GM03348 (cell line): ENCODE results near the gene NTRK2.

Experiments used
- DNase-seq: peaks from one replicate; pipeline ENCODE4 v3.0.0; 2012; ENCODE audit warnings: low spot score

NTRK2 gene

DNA sequence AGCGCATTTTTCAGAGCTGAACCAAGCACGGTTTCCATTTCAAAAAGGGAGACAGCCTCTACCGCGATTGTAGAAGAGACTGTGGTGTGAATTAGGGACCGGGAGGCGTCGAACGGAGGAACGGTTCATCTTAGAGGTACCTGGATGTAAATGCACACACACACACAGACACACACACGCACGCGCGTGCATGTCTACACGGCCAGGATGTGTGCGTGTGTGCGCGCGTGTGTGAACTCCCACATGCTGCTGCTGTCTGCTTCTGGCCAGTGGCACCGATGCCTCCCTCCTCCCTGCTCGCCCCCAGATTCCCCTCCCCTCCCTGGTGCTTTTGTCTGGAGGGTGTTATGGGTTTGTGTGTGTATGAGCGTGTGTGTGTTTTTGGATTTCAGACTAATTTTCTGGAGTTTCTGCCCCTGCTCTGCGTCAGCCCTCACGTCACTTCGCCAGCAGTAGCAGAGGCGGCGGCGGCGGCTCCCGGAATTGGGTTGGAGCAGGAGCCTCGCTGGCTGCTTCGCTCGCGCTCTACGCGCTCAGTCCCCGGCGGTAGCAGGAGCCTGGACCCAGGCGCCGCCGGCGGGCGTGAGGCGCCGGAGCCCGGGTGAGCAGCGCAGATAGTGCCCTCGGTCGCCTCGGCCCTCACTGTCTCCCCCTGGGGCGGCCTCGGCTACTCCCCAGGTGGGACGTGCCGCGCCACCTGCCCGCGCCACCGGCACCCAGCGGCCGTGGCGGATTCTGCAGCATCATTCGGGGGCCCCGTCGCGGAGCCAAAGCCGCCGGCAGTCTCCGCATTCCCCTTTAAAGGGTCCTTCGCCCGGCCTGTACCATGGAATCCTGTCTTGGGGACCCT, at the start of gene NTRK2:
Gene NTRK2 (plus strand): TSS at position 442 of the 850 bp plus-strand sequence. CDS start 1,020 bp downstream, outside the sequence.
- DNase-seq: peak; percentile 29

DNA sequence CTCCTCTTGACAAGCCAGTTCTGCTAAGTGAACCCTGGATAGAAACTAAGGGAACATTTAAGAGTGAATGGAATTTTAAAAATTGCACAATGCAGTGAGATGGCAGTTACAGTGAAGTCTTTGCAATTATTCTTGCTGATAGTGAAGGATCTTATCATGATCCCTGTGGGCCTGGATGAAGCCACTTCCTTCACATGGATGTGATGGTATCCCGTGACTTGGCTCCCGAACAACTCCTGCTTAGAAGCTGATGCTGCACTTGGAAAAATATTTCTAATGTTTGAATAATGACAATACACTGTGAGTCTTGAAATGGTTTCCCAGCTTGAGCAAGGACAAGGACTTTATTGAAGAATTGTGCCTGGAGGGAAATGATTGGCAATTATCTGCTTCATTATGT, 49.2 kb upstream of the NTRK2 start:
- DNase-seq: no peak

DNA sequence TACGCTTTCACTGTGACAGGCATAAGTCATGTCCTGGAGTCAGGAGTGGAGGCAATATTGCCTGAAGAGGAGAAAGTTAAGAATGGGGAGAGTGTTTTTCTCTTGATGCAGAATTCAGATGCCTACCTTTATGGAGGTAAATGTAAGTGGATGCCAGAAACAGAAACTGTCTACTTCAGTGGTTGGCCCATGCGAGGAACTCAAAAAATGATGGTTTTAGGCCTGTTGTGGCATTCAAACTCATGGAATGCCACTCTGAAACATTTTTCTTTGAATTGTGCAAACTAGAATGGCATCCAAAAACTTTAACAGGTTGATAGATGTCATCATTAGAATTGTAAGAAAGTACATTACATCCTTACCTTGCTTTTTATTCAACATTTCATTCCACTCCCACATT, 47.7 kb upstream of the NTRK2 start:
- no peak for DNase-seq

DNA sequence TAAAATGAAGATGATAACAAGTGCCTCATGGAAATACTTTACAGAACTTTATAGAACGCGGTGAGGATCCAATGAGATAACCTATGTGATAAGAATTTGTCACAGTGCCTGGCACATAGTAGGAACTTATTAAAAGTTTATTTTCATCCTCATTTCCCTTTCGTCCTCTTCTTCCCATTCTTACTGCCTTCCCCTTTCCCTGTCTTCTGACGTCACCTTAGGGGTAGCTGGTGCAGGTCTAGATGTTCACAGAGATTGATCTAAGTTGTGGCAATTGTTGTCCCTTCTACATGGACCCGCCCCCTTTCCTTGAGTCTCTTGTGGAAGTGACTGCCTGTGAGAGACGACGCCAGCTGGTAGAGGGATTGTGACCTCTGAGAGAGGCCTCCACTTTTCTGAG, 46.5 kb upstream of the NTRK2 start:
- no peak for DNase-seq

DNA sequence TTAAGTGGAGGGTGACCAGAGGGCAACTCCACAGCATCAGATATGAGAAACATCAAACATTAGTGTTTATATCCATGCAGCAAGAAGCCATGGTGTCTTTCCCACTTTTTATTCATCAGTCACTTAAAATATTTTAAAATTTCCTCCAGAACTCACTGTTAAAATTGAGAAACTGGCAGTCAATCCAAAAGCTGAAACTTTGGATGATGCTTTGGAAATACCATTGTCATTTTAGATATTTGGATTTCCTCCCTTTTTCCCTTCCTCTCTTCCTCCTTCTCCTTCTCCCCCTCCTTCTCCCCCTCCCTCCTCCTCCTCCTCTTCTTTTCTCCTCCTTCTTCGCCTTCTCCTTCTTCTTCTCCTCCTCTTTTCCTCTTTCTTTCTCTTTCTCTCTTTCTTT, 33.1 kb upstream of the NTRK2 start:
- DNase-seq: no peak

DNA sequence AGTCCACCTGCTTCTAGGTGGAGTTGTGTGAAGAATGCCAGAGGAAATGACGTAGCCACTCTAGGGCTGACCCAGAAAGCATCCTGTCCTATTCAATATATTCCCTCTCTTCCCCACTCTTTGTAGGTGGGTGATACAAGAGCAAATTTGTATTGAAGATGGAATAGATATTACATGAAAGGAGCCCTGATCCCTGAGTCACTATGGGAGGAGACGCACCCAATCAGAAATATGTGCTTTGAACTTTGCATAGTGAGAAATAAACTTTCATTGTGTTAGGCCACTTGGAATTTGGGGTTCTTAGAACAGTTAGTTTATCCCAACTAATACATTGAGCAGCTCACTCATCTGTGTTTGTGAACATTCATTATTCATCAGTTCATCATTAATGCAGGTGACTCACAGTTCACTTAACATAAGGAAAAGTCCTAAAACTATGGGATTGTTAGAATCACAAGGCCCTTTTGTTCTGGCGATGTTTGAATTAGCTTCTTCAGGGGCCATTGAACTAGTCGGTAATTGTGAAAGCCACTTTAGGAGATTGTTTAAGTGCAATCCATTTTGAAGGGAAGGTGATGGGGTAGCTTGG, 26.9 kb upstream of the NTRK2 start:
- no peak for DNase-seq

DNA sequence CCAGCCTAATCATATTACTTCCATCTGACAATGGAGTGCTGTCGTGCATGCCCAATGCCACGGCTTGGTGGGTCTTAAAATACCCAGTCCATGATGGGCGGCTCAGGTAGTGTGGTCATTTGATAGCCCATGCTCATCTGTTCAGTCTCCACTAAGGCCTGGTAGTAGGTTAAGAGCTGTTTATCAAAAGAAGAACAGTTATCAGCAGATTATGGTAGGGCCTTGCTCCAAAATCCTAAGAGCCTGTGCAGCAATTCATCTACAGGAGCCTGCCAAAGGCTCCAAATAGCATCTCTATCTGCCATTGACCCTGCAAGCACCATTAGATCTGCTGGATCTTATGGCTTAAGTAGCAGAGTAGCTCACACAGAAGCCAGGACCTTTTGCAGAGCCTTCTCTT, 21.8 kb upstream of the NTRK2 start:
- DNase-seq: no peak

DNA sequence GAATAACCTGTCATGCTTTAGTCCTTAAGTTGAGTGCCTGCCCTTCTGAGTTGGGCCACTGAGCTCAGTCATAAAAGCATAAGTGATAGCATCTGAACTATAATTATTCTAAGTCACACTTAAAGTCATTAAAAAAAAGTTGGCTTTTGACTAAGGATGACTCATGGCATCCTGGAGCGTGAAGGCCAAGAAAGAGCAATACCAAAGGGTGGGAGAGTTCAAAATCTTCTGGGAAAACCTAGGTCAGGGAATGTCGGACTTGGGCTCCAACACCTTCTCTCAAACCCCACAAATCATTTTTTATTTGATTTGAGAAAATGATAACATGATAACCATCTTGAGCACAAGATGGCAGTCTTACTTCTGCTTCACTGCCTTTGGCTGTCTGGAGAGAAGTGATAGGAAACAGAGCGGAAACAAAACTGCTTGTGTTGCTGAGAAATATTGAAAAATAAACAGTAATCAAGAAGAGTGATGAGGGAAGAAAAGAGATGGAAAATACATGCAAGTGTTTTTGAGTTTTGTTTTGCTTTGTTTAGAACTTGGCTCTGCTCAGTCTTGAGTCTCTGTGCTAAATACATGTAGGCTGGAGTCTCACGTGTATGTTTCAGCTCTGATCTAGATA, 16.9 kb upstream of the NTRK2 start:
- no peak for DNase-seq

DNA sequence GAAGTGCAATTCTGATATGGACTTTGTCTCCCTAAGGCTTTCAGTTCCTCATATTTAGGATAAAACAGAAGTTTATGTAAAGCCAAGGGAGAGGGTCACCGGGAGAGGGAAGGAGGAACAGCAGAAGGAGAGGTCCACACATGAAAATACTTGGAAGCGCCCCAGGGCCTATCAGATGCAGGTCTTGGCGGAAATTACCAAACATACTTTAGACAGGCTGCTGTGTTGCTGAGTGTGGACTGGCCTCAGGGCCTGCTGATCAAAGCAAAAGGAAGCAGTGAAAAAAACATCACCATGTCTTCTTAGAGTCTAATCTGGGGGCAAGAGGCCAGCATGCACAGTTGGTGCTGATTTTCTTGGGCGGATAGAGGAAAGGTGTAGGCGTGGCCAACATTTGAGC, 14.1 kb upstream of the NTRK2 start:
- no peak for DNase-seq

DNA sequence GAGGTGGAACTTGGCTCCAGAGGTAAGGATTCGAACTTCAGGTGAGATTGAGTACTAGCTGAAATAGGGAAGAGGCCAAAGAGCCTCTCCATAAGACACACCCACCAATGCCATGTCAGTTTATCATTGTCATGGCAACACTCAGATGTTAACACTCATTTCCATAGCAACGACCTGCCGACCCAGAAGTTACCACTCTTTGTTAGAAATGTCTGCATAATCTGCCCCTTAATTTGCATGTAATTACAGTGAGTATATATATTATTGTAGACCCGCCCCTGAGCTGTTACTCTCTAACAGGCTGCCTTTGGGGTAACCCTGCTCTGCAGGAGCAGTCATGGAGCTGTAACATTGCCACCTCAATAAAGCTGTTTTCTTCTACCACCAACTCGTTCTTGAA, 10.2 kb upstream of the NTRK2 start:
- no peak for DNase-seq

DNA sequence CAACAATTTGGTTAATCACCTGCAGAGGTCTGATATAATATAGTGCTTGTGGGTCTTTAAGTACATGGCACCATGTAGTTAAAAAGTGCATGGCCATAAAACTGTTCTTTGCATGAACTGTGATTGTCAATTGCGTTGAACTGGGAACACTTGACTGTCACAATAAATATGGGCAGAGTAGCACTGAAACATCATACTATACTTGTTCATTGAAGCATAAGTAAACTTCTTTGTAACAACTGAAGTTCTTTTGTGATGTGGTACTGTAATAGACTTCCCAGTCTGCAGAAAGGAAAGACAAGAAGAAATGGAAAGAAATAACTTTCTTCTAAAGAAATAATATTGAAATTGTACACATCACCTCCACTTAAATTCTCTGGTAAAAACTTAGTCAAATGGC, 9.8 kb upstream of the NTRK2 start:
- no peak for DNase-seq

DNA sequence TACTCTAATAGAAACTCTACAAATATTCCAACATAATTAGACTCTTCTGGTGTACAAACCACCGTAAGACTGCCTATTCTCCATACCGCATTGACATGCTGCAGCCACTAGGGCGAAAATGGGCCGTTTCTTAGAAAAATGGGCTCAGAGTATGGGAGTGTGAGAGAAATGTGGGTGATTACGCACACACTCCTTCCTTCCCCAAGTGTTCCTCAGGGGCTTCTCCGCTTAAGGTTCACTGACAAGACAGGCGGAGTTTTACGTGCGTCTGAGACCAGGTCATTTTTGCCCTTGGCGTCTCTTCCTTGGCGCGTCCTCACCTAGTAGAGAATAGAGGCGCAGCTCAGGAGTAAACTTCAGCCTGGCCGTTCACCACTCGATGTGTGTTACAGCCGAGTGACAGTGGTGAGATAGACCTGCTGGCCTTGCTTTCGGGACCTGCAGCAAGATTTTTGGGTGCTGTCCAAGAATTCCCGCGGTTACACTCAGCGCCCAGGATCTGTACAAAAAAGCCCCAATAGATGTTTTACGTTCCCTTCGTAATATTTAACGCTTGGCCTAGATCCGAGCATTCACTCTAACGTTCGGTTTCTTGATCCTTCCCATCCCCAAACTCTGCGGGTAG, 1.8 kb upstream of the NTRK2 start:
- peak; percentile 26 for DNase-seq

DNA sequence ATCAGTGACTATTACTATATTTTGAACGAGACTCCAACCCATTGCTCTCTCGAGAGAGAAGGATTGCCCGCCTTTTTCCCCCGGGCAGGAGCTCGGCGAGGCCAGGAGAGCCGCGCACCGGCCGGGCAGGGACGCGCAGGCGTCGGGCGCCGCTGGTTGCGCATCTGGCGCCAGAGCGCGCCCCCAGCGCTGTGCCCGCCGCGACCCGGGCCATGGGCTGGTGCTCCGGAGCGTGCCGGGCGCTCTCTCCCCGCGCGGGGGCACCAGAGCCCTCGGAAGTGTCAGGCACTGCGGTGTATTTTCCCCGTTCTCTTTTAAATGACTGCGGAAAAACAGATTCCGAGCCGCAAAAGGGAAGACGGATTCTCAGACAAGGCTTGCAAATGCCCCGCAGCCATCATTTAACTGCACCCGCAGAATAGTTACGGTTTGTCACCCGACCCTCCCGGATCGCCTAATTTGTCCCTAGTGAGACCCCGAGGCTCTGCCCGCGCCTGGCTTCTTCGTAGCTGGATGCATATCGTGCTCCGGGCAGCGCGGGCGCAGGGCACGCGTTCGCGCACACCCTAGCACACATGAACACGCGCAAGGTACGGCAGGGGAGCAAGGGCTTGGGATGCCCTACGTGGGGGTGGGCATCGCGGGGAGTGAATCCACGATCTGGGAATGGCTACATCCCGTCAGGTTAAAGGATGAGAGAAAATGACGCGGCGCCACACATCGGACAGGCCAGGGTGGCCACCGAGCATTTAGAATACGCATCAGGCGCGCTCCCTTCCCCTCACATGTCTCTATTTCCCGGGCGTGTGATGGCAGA, 1.1 kb upstream of the NTRK2 start:
- DNase-seq: peak; percentile 80

DNA sequence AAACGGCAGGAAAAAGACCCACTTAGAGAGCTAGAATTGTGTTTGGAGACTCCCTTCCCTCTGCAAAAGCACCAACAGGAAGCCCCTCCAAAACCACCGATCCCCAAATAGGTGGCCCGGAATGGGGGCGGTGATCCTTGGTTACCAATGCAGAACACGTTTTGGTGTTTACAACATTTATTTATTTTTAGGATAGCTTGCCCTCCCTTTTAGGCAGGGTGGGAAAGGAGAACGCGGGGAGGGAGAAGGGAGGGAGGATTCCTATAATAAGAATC, 579 bp upstream of the NTRK2 start:
- no peak for DNase-seq

DNA sequence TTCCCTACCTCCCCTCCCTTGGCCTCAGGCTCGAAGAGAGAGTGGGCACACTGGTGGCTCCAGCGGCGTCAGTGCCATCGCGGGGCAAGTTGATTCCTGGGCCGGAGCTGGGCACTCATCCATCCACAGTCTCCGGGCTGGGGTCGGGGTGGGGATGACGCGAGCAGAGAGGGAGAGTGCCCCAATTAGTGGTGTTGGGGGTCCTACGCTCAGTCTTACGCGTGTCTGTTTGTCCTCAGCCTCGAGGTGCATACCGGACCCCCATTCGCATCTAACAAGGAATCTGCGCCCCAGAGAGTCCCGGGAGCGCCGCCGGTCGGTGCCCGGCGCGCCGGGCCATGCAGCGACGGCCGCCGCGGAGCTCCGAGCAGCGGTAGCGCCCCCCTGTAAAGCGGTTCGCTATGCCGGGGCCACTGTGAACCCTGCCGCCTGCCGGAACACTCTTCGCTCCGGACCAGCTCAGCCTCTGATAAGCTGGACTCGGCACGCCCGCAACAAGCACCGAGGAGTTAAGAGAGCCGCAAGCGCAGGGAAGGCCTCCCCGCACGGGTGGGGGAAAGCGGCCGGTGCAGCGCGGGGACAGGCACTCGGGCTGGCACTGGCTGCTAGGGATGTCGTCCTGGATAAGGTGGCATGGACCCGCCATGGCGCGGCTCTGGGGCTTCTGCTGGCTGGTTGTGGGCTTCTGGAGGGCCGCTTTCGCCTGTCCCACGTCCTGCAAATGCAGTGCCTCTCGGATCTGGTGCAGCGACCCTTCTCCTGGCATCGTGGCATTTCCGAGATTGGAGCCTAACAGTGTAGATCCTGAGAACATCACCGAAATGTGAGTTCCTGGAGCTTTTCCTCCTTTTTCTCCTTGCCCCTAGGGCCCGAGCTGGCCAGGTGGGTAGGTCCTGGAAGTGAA, 861 bp downstream of the NTRK2 start:
- DNase-seq: no peak

DNA sequence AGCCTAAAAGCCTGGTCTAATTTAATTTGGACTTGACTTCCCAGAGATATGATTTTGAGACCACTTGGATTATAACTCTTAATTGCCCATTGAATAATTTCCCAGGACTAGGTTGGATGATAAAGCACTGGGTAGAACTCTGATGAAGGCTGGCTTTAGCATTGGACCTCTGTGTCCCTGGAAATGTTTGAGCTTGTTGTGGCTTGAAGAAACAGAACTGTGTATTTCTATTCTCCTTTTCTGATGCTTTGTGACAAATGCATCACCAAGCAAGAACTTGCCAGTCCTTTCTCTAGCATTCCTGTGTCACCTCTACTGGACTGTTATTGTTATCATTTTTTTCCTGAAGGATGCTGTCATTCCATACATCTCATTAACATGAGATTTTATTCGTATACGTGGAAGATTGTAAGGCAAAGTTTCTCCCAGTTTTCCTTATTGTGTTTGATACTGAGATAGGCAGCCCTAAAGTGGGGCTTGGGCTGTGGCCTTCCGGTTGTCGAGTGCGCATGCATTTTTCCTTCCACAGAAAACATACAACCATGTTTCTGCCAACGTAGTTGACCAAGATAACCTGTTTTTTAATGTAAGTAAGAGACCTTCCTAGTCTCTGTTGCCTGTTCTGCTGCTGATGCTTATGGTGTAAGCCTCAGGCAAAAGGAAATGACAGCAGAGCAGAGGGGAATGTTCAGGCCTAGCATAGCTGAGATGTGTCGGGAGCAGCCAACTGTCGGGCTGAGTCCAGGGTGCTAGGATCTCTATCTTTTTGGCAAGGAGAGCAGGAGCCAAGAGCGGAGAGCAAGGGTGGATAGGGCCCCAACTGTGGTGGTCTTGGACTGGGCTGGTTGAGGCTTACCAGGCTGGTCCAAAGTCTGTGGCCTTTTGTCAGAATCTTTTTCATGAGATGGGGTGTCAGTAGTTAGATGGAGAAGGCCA, 2.3 kb downstream of the NTRK2 start:
- DNase-seq: no peak

DNA sequence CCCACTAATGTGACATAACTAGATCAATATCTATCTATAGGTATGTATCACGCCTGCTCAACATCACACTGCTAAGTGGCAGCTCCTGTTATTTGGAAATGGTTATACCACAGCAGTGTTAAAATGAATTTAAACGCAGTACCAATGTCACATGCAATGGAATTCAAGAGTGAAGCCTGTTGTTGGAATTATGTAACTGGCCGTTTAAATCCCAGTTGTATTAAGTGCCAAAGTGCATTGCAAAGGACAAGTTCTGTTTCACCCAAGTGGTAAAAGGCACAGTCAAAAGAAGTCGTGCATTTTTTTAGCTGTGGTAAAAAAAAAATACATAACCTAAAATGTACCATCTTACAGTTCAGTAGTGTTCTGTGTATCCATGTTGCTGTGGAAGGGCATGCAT, 4.3 kb downstream of the NTRK2 start:
- DNase-seq: no peak

DNA sequence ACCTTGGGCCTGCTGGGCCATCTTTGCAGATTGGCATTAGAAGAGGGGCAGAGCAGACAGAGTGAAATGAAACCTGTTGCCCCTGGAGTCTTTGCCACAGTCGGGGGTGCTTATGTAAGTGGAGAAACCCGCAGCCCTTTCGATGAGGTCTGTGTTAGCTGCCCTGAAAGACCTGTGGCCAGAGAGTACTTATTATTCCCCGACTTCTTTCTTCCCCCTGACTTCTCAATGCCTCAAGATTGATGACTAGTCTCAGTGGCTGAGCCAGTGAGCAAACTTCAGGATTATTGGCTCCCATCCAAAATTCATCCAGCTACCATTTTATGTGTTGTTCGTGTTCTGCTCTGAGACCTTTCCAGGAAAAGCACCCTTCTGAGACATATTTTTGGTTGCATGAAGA, 7.6 kb downstream of the NTRK2 start:
- DNase-seq: no peak

DNA sequence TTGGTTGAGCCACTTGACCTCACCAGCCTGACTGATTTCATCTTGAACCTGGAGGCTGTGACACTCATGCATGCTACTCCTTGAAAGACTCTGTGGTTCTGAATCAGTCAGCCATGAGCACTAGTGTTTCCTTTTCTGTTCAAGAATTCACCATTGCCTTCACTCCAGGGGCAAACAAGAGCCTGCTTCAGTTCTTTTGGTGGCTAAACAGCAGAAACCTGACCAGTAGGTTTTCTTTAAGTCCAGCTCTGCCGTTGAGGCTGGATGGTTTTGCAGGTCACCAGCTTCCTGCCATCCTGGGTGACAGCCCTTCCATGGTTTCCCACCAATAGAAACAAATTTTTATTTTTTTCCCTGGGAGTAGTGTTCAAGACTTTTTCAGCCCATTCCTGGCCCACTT, 10.0 kb downstream of the NTRK2 start:
- no peak for DNase-seq
